Osteocyte (in vitro differentiated cells): ENCODE results near the gene ZNF12. TPM values are rescaled to one million over a fixed set of nuclear protein-coding genes. Genes with fewer than 3 reads are reported as not detected.
"Not testable (repeated sequence)": the region's sequence is repeated elsewhere in the genome, so short reads cannot be mapped to it uniquely, and the experiment has no call there.

ENCODE experiments used
- DNase-seq: peaks from one replicate; pipeline ENCODE4 v3.0.0; 2021; ENCODE audit warnings: mixed read lengths; ENCODE audit not compliant: unreplicated experiment; ENCODE audit errors: extremely low spot score
- H3K27ac Mint-ChIP-seq: one replicate; pipeline ENCODE4 v1.8.0; 2021; ENCODE audit warnings: mild to moderate bottlenecking, mixed read lengths; ENCODE audit not compliant: unreplicated experiment
- H3K27me3 Mint-ChIP-seq: one replicate; pipeline ENCODE4 v1.8.0; 2021; ENCODE audit warnings: mixed read lengths; ENCODE audit not compliant: unreplicated experiment
- H3K36me3 Mint-ChIP-seq: one replicate; pipeline ENCODE4 v1.8.0; 2021; ENCODE audit warnings: mixed read lengths; ENCODE audit not compliant: unreplicated experiment
- H3K4me1 Mint-ChIP-seq: one replicate; pipeline ENCODE4 v1.8.0; 2021; ENCODE audit warnings: mixed read lengths; ENCODE audit not compliant: unreplicated experiment
- H3K4me3 Mint-ChIP-seq: one replicate; pipeline ENCODE4 v1.8.0; 2021; ENCODE audit warnings: mild to moderate bottlenecking, moderate library complexity, mixed read lengths; ENCODE audit not compliant: unreplicated experiment
- H3K9me3 Mint-ChIP-seq: one replicate; pipeline ENCODE4 v1.8.0; 2021; ENCODE audit warnings: mixed read lengths; ENCODE audit not compliant: unreplicated experiment
- total RNA-seq: library from RNA; stranded (reverse); gene quantifications from 2 replicates; pipeline ENCODE4 v1.2.1, GENCODE V29; 2021
- TF ChIP-seq, protein P1 (sequence below): fragments of 200-600 bp; sonication (generic); IDR thresholded peaks from 2 replicates; pipeline ENCODE4 v1.5.0; 2021; ENCODE audit warnings: antibody characterized with exemption, mild to moderate bottlenecking, moderate library complexity

The ZNF12 gene
- total RNA-seq, 1 donor from 2014 or later: 25.0 TPM

DNA sequence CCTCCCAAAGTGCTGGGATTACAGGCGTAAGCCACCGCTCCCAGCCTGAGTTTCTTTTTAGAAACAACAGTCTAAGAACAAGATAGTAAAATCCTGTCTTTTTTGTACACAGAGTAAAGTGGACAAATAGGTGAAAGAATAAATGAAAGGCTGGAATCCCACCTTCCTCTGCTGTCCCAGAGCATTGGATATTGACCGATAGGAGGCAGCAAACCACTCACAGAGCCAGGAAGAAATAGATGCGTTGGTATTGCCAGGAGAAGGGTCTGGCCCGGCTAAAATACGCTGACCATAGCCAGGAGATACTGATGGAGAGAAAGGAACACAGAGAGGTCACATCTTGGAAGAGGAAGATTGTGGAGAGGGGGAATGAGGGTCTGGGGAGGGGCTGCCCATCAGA, 11.4 kb upstream of the ZNF12 start:
- H3K4me3 Mint-ChIP-seq: no peak overlapping the region
- H3K27me3 Mint-ChIP-seq: peaks cover 24% of the 10 kb centered on the region
- TF ChIP-seq, protein P1, sequence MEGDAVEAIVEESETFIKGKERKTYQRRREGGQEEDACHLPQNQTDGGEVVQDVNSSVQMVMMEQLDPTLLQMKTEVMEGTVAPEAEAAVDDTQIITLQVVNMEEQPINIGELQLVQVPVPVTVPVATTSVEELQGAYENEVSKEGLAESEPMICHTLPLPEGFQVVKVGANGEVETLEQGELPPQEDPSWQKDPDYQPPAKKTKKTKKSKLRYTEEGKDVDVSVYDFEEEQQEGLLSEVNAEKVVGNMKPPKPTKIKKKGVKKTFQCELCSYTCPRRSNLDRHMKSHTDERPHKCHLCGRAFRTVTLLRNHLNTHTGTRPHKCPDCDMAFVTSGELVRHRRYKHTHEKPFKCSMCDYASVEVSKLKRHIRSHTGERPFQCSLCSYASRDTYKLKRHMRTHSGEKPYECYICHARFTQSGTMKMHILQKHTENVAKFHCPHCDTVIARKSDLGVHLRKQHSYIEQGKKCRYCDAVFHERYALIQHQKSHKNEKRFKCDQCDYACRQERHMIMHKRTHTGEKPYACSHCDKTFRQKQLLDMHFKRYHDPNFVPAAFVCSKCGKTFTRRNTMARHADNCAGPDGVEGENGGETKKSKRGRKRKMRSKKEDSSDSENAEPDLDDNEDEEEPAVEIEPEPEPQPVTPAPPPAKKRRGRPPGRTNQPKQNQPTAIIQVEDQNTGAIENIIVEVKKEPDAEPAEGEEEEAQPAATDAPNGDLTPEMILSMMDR: no peak
- DNase-seq: no peak
- no peaks in the 10 kb centered on the region for H3K36me3 Mint-ChIP-seq
- no peaks in the 10 kb centered on the region for H3K4me1 Mint-ChIP-seq
- no peak overlapping the region for H3K27ac Mint-ChIP-seq
- H3K9me3 Mint-ChIP-seq: no peaks in the 10 kb centered on the region

DNA sequence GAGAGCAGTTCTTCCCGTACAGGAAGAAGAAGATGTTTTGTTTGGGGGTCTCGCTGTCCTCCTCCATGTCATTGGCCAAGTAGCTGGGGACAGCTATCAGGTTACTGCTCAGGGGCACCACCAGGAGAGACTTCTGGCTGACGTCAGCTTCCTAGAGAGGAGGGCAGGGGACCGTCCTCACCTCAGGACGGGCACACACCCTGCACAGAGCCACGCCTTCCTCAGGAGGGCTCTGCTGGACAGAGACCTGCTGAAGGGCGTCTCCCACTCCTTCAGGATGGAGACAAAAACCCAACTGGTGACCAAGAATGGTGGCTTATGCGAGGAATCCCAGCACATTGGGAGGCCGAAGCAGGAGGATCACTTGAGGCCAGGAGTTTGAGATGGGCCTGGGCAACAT, 9.2 kb upstream of the ZNF12 start:
- H3K27me3 Mint-ChIP-seq: peaks cover 20% of the 10 kb centered on the region
- not testable (repeated sequence) for H3K27ac Mint-ChIP-seq, H3K36me3 Mint-ChIP-seq, H3K4me3 Mint-ChIP-seq, H3K9me3 Mint-ChIP-seq, H3K4me1 Mint-ChIP-seq, DNase-seq

DNA sequence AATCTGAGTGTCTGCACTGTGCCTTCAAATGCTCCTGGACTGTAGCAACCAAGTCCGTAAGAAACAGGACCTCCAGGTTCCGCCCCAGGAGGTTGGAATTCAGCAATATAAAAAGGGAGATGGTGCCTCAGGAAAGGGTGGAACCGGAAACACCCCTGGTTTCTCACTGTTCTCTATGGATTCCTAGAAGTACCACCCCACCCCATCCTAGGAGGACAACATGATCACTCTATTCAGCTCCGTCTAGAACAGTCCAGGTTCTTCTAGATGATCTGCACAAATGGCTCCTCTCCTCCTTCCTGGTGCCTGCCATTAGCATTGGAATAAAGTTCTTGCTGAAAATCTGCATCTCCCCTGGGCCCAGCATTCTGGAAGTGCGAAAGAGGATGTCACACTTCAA, 7.6 kb upstream of the ZNF12 start:
- TF ChIP-seq, protein P1: no peak
- Mint-ChIP-seq H3K36me3 (no peaks in the 10 kb centered on the region), H3K9me3 (no peaks in the 10 kb centered on the region), H3K4me1 (no peaks in the 10 kb centered on the region), H3K4me3 (no peak overlapping the region), H3K27me3 (peaks cover 20% of the 10 kb centered on the region), H3K27ac (no peak overlapping the region)
- DNase-seq: no peak

DNA sequence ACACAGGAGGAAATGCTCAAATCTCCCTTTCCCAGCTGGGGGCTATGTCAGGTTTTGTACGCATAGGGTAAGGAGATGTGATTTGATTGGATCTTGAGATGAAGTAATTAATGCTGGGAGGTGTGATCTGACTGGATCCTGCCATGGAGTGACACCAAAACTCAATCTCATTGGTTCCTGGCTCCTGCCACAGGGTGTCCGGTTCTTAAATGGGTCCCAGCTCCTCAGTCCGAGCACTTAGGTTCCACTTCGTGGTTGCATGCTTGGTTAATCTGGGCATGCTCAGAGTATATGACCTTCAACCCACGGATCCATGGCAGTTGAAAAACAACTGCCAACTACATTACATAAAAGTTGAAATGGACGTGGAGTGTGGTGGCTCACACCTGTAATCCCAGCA, 3.1 kb upstream of the ZNF12 start:
- no peak overlapping the region for H3K4me3 Mint-ChIP-seq
- TF ChIP-seq, protein P1: no peak
- peaks cover 17% of the 10 kb centered on the region for H3K4me1 Mint-ChIP-seq
- H3K9me3 Mint-ChIP-seq: peaks cover 11% of the 10 kb centered on the region
- DNase-seq: no peak
- peaks cover 4% of the 10 kb centered on the region for H3K27me3 Mint-ChIP-seq
- peaks cover 9% of the 10 kb centered on the region for H3K36me3 Mint-ChIP-seq
- H3K27ac Mint-ChIP-seq: no peak overlapping the region

DNA sequence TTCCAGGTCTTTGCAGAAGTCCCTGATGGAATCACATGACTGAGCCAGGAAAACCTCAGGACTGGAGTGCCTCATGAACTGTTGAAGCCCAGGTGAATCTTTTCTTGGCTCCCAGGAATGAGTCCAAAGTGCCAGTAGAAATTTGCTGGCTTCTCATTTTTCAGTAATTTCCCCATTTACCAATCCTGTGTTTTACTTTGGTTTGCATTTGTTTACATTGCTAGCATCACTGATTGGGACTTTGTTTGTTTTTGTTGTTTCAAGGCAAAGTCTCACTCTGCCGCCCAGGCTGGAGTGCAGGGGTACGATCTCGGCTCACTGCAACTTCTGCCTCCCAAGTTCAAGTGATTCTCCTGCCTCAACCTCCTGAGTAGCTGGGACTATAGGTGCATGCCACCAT, 1.6 kb upstream of the ZNF12 start:
- no peaks in the 10 kb centered on the region for H3K27me3 Mint-ChIP-seq
- TF ChIP-seq, protein P1: no peak
- H3K4me3 Mint-ChIP-seq: no peak overlapping the region
- H3K4me1 Mint-ChIP-seq: peaks cover 19% of the 10 kb centered on the region
- no peak for DNase-seq
- peaks cover 16% of the 10 kb centered on the region for H3K9me3 Mint-ChIP-seq
- no peak overlapping the region for H3K27ac Mint-ChIP-seq
- peaks cover 18% of the 10 kb centered on the region for H3K36me3 Mint-ChIP-seq
